H1 (cell line): ENCODE measurements around the gene HMCN1. TPM values are rescaled to one million over a fixed set of nuclear protein-coding genes. Genes with fewer than 3 reads are reported as not detected.

ENCODE experiments used
- CTCF ChIA-PET: fragments of 300-600 bp; sonication (Branson Sonifier 250); formaldehyde crosslinking; loops from one replicate; lab custom pipeline; 2021; ENCODE audit not compliant: partially characterized antibody; lab: Charles Lee
- POLR2A ChIA-PET: fragments of 300-600 bp; sonication (Branson Sonifier 250); formaldehyde crosslinking; loops from one replicate; lab custom pipeline; 2021; ENCODE audit warnings: inconsistent platforms; ENCODE audit not compliant: partially characterized antibody; lab: Charles Lee
- DNase-seq, 2 experiments: peaks; one replicate each; pipeline versions ENCODE4 v3.0.0 to v3.0.0-alpha.2; 2010 to 2022; ENCODE audit warnings: low spot score in 2 of 2, low read depth in 1 of 2, mixed read lengths in 1 of 2
- FAIRE-seq: peaks from 2 replicates; lab custom pipeline; 2011; peaks lifted over from hg19 to GRCh38; lab: Jason Lieb, UNC
- H2AFZ ChIP-seq: 2 replicates; pipeline ENCODE4 v1.8.1; 2012; ENCODE audit warnings: low read length, inconsistent platforms
- H2AK5ac ChIP-seq: 2 replicates; pipeline ENCODE4 v1.6.1; 2013; ENCODE audit warnings: low read depth, low read length
- H2BK120ac ChIP-seq: replicated peaks from 2 replicates; pipeline ENCODE3; 2013; ENCODE audit warnings: low read depth, low read length, inconsistent platforms
- H2BK12ac ChIP-seq: 2 replicates; pipeline ENCODE4 v1.6.1; 2013; ENCODE audit warnings: low read depth, low read length
- H2BK15ac ChIP-seq: 2 replicates; pipeline ENCODE4 v1.6.1; 2013; ENCODE audit warnings: low read length
- H2BK20ac ChIP-seq: 2 replicates; pipeline ENCODE4 v1.6.1; 2013; ENCODE audit warnings: low read length
- H2BK5ac ChIP-seq: 2 replicates; pipeline ENCODE4 v1.6.1; 2013; ENCODE audit warnings: low read depth, low read length
- H3K14ac ChIP-seq: 2 replicates; pipeline ENCODE4 v1.6.1; 2013; ENCODE audit warnings: inconsistent platforms; ENCODE audit not compliant: insufficient read length
- H3K18ac ChIP-seq: 2 replicates; pipeline ENCODE4 v1.6.1; 2013; ENCODE audit warnings: low read length; ENCODE audit errors: extremely low read depth
- H3K23ac ChIP-seq: 2 replicates; pipeline ENCODE4 v1.6.1; 2013; ENCODE audit warnings: inconsistent platforms; ENCODE audit not compliant: insufficient read length
- H3K23me2 ChIP-seq: 2 replicates; pipeline ENCODE4 v1.6.1; 2013; ENCODE audit warnings: low read depth, low read length
- H3K27ac ChIP-seq: 2 replicates; pipeline ENCODE4 v1.6.1; 2011; ENCODE audit warnings: low read depth, low read length, inconsistent platforms
- H3K27me3 ChIP-seq, 4 experiments: replicated peaks in 1 of 4; 1 replicate in 1 of 4; 2 replicates in 3 of 4; pipeline versions ENCODE4 v1.6.1 to v1.8.1; 2011 to 2013; ENCODE audit warnings: low read length in 3 of 4, mild to moderate bottlenecking in 3 of 4, inconsistent platforms in 2 of 4, mixed read lengths in 2 of 4, moderate library complexity in 1 of 4; ENCODE audit not compliant: control insufficient read depth in 3 of 4, insufficient read depth in 3 of 4; ENCODE audit errors: extremely low read depth in 1 of 4
- H3K36me3 ChIP-seq, 4 experiments: 2 replicates each; pipeline versions ENCODE4 v1.6.1 to v1.8.1; 2011 to 2013; ENCODE audit warnings: mild to moderate bottlenecking in 4 of 4, low read length in 3 of 4, moderate library complexity in 2 of 4, control low read depth in 1 of 4, inconsistent platforms in 1 of 4; ENCODE audit not compliant: insufficient read depth in 4 of 4, control insufficient read depth in 2 of 4
- H3K4ac ChIP-seq: replicated peaks from 2 replicates; pipeline ENCODE3; 2013; ENCODE audit warnings: low read length, low read depth, mixed read lengths, inconsistent platforms; ENCODE audit not compliant: insufficient read length
- H3K4me1 ChIP-seq, 4 experiments: replicated peaks in 1 of 4; 1 replicate in 1 of 4; 2 replicates in 3 of 4; pipeline versions ENCODE4 v1.6.1 to v1.8.1; 2011 to 2013; ENCODE audit warnings: low read length in 3 of 4, inconsistent platforms in 2 of 4, mixed read lengths in 1 of 4; ENCODE audit not compliant: insufficient read depth in 4 of 4, control insufficient read depth in 3 of 4
- H3K4me2 ChIP-seq, 2 experiments: 2 replicates each; pipeline versions ENCODE4 v1.6.1 to v1.8.1; 2011 to 2013; ENCODE audit warnings: low read depth in 2 of 2, low read length in 2 of 2, control low read depth in 1 of 2, inconsistent platforms in 1 of 2, mild to moderate bottlenecking in 1 of 2; ENCODE audit not compliant: insufficient read depth in 1 of 2
- H3K4me3 ChIP-seq, 4 experiments: fragments of 200-600, 300-600 bp in 1 of 4; sonication (generic), shearing (Covaris generic), sonication (Bioruptor Twin) in 1 of 4; 2 replicates each; pipeline versions ENCODE4 v1.5.1 to v1.8.1; 2011 to 2016; ENCODE audit warnings: low read length in 4 of 4, low read depth in 3 of 4, control low read depth in 2 of 4, inconsistent platforms in 2 of 4, mild to moderate bottlenecking in 2 of 4, mixed read lengths in 1 of 4, moderate library complexity in 1 of 4; ENCODE audit not compliant: insufficient read depth in 2 of 4; ENCODE audit errors: extremely low read depth in 1 of 4
- H3K56ac ChIP-seq: replicated peaks from 2 replicates; pipeline ENCODE3; 2013; ENCODE audit warnings: low read depth, mild to moderate bottlenecking, mixed read lengths, low read length, inconsistent platforms; ENCODE audit not compliant: insufficient read length
- H3K79me1 ChIP-seq: 2 replicates; pipeline ENCODE4 v1.6.1; 2013; ENCODE audit warnings: low read depth, low read length, control low read depth
- H3K79me2 ChIP-seq, 2 experiments: 2 replicates each; pipeline versions ENCODE4 v1.6.1 to v1.8.1; 2012 to 2013; ENCODE audit warnings: low read length in 2 of 2, mild to moderate bottlenecking in 2 of 2, inconsistent platforms in 1 of 2; ENCODE audit not compliant: insufficient read depth in 2 of 2, control insufficient read depth in 1 of 2
- H3K9ac ChIP-seq, 4 experiments: replicated peaks in 1 of 4; 1 replicate in 1 of 4; 2 replicates in 3 of 4; pipeline versions ENCODE4 v1.6.1 to v1.8.1; 2011 to 2013; ENCODE audit warnings: low read depth in 3 of 4, low read length in 3 of 4, control low read depth in 2 of 4, mild to moderate bottlenecking in 2 of 4, moderate library complexity in 2 of 4, inconsistent platforms in 1 of 4; ENCODE audit errors: extremely low read depth in 1 of 4
- H3K9me3 ChIP-seq, 2 experiments: 2 replicates each; pipeline versions ENCODE4 v1.6.1 to v1.8.1; 2012 to 2013; ENCODE audit warnings: mild to moderate bottlenecking in 2 of 2, moderate library complexity in 2 of 2, control low read depth in 1 of 2, inconsistent platforms in 1 of 2, low read depth in 1 of 2, low read length in 1 of 2, mixed read lengths in 1 of 2; ENCODE audit not compliant: insufficient read depth in 2 of 2
- H4K20me1 ChIP-seq, 2 experiments: replicated peaks in 1 of 2; 2 replicates each; pipeline versions ENCODE3 to v1.8.1; 2011 to 2013; ENCODE audit warnings: inconsistent platforms in 2 of 2, low read length in 2 of 2, mild to moderate bottlenecking in 1 of 2; ENCODE audit not compliant: insufficient read depth in 2 of 2, control insufficient read depth in 1 of 2
- H4K5ac ChIP-seq: 2 replicates; pipeline ENCODE4 v1.6.1; 2013; ENCODE audit warnings: low read length, low read depth, mixed read lengths, inconsistent platforms; ENCODE audit not compliant: insufficient read length
- H4K8ac ChIP-seq: 2 replicates; pipeline ENCODE4 v1.8.0; 2013; ENCODE audit warnings: mild to moderate bottlenecking, moderate library complexity, low read length, inconsistent platforms; ENCODE audit not compliant: insufficient read depth; ENCODE audit errors: extremely low read depth
- H4K91ac ChIP-seq: replicated peaks from 2 replicates; pipeline ENCODE3; 2013; ENCODE audit warnings: low read length, mixed read lengths, inconsistent platforms; ENCODE audit not compliant: insufficient read length
- SP2 ChIP-seq: IDR thresholded peaks from 2 replicates; pipeline ENCODE4 v1.6.1; 2012; ENCODE audit warnings: mild to moderate bottlenecking, low read length, inconsistent platforms
- TAF1 ChIP-seq: IDR thresholded peaks from 2 replicates; pipeline ENCODE4 v1.6.1; 2011; ENCODE audit warnings: mild to moderate bottlenecking, low read depth, low read length
- WGBS, 2 experiments: shearing (Covaris generic) in 1 of 2; methylation state at CpG; one replicate each; pipeline versions ENCODE4 v1.1.6 to v1.1.7; 2013 to 2015; ENCODE audit warnings: low lambda C conversion rate in 2 of 2, mixed read lengths in 2 of 2, inconsistent platforms in 1 of 2, low coverage in 1 of 2, missing lambda C conversion rate in 1 of 2; ENCODE audit not compliant: insufficient replicate concordance in 2 of 2, insufficient coverage in 1 of 2, insufficient read length in 1 of 2; ENCODE audit errors: extremely low coverage in 1 of 2, missing lambda C conversion rate in 1 of 2; 5-methylcytosine and 5-hydroxymethylcytosine counted together
- polyA plus RNA-seq, 7 experiments: library from polyadenylated mRNA; depleted of rRNA in 3 of 7; stranded (reverse) in 5 of 7; unstranded in 2 of 7; fragments of >200 nt in 5 of 7; fragments of 200-250 nt in 2 of 7; gene quantifications; 1 replicate in 5 of 7; 2 replicates in 1 of 7; 4 replicates in 1 of 7; pipeline versions ENCODE4 v1.2.1 to v1.2.3, GENCODE V29; 2011 to 2013; ENCODE audit warnings: missing spikeins in 2 of 7, mixed read lengths in 2 of 7
- total RNA-seq: library from RNA; stranded (reverse); fragmentation: NEBNext Ultra II Directional; extraction: Animal tissue kit (Norgen Biotek cat#: 25700); gene quantifications from 2 replicates; pipeline ENCODE4 v1.2.1, GENCODE V29; 2021

The HMCN1 gene
- total and polyA plus RNA-seq, 2 of the 8 experiments (the other 6 are each of a cell fraction or from before 2014, with no cell fraction given) = 13.8 to 14.6 TPM

DNA sequence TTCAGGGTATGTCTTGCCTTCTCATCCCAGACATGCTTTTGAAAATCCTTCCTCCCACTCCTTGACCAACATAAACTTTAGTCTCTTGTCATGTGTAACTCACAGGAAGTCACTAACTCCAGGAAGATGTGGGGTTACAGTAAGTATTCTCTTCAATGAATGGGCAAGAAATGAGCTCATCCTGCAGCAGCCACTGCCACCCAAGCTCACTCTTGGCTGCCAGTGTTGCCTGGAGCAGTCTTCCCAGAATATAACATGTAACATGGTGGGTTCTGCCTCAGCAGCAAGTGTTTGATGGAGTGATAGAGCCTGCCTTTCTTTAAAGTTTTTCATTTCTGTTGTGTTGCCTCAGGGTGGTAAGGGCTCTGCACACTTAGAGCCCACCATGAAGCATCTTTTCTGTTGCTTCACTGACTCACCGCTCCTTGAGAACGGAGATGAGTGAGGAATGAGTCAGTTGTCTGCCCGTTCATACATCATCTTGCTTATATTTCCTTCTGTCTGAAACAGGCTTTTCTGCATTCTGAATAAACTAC, 453.9 kb downstream of the HMCN1 start:
- DNase-seq (no peak), FAIRE-seq (no peak)
- no peak overlapping the region for H2BK120ac ChIP-seq
- no peak overlapping the region for H4K5ac ChIP-seq
- TF ChIP-seq TAF1 (no peak), SP2 (no peak)
- H2BK12ac ChIP-seq = no peak overlapping the region
- no peak overlapping the region for H3K18ac ChIP-seq
- no peaks in the 10 kb centered on the region for H3K27me3 ChIP-seq
- H3K9me3 ChIP-seq = no peaks in the 10 kb centered on the region
- no peaks in the 10 kb centered on the region for H3K79me2 ChIP-seq
- H3K23me2 ChIP-seq = no peaks in the 10 kb centered on the region
- no peak overlapping the region for H3K9ac ChIP-seq
- H3K36me3 ChIP-seq = no peaks in the 10 kb centered on the region; a peak in 1 of 8 replicates
- no peak overlapping the region for H2BK20ac ChIP-seq
- no peak overlapping the region for H3K56ac ChIP-seq
- H4K20me1 ChIP-seq = no peaks in the 10 kb centered on the region
- H3K23ac ChIP-seq = no peak overlapping the region
- no peaks in the 10 kb centered on the region for H3K4me1 ChIP-seq
- H3K4me2 ChIP-seq = no peak overlapping the region
- H4K8ac ChIP-seq = no peak overlapping the region
- no peak overlapping the region for H2BK5ac ChIP-seq
- ChIA-PET POLR2A (no interaction called here), CTCF (no interaction called here)
- WGBS, 2 experiments = 75% methylated on average over 3 of the region's 3 CpGs; no CpG with 5 or more reads in 1 of the 2 experiments
- H4K91ac ChIP-seq = no peak overlapping the region
- no peak overlapping the region for H3K14ac ChIP-seq
- H3K4ac ChIP-seq = no peak overlapping the region
- no peak overlapping the region for H2AFZ ChIP-seq
- no peak overlapping the region for H3K4me3 ChIP-seq
- H3K79me1 ChIP-seq = no peaks in the 10 kb centered on the region
- H3K27ac ChIP-seq = no peak overlapping the region
- H2BK15ac ChIP-seq = no peak overlapping the region
- no peak overlapping the region for H2AK5ac ChIP-seq
